ENCODE measurements around the gene TAF4. TPM values are rescaled to one million over a fixed set of nuclear protein-coding genes. Genes with fewer than 3 reads are reported as not detected.

TAF4 gene
- total RNA-seq, 6 experiments from 2014 or later = 9.0 to 13.0 (median 11.3) TPM

DNA sequence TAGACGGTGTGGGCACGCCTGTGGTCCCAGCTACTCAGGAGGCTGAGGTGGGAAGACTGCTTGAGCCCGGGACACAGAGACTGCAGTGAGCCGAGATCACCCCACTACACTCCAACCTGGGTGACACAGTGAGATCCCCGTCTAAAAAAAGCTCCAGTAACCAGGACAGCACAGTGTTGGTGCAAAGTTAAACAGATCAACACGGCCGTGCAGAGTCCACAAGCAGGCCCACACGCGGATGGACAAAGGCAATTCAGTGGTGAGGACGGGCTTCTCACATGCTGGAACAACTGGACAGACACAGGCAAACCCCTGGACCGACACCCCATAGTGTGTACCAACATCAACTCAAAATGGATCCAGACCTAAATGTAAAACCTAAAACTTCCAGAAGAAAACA, 41.7 kb downstream of the TAF4 start:
- Histone ChIP-seq H3K4me3 (no peak overlapping the region), H3K4me1 (peaks cover 0 to 77% (median 30%) of the 10 kb centered on the region in 4 donors), H3K36me3 (no peaks in the 10 kb centered on the region), H3K27ac (no peak overlapping the region), H3K27me3 (no peaks in the 10 kb centered on the region), H3K9me3 (no peaks in the 10 kb centered on the region)
- ATAC-seq = peak; percentile 9 to 45 (median 32)
- DNase-seq = peak in 2 of 3 donors; percentile 58 to 67
- intact Hi-C loops (cut with DNase I) = no loop called here
- 35% methylated on average over 7 of the region's 11 CpGs for WGBS (ENCODE audit: insufficient coverage, low coverage, low lambda C conversion rate, missing lambda C conversion rate)
- TF ChIP-seq POLR2A (IDR thresholded peaks at IDR 0.05) = no peak
- TF ChIP-seq, protein P1, sequence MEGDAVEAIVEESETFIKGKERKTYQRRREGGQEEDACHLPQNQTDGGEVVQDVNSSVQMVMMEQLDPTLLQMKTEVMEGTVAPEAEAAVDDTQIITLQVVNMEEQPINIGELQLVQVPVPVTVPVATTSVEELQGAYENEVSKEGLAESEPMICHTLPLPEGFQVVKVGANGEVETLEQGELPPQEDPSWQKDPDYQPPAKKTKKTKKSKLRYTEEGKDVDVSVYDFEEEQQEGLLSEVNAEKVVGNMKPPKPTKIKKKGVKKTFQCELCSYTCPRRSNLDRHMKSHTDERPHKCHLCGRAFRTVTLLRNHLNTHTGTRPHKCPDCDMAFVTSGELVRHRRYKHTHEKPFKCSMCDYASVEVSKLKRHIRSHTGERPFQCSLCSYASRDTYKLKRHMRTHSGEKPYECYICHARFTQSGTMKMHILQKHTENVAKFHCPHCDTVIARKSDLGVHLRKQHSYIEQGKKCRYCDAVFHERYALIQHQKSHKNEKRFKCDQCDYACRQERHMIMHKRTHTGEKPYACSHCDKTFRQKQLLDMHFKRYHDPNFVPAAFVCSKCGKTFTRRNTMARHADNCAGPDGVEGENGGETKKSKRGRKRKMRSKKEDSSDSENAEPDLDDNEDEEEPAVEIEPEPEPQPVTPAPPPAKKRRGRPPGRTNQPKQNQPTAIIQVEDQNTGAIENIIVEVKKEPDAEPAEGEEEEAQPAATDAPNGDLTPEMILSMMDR (IDR thresholded peaks at IDR 0.05) = no peak

DNA sequence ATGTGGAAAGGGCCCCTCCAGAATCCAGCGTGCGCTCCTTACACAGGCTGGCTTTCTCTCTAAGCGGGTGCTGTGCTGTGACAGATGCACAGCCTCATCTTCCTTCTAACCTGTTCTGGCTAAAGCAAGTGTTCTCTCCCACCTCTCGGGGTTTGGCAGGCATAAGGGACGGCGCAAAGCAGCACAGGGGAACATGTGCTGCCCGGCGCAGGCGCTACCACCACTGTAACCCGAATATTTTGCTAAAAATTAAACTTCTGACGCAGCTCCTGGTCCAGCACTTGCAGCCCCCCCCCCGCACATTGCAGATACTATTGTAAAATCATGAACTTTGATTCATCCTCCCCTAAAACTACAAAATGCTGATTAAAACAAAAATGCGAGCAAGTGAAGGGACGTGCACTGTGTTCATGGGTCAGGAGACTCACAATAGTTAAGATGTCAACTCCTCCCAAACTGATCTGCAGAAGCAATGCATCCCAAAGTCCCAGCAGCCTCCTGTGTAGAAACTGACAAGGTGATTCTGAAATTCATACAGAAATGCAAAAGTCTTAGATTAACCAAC, 43.0 kb downstream of the TAF4 start:
- WGBS (ENCODE audit: insufficient coverage, low coverage, low lambda C conversion rate, missing lambda C conversion rate) = 55% methylated on average over 11 of the region's 14 CpGs
- peak overlapping the region in 1 of 3 donors; percentile 8 for H3K27ac ChIP-seq
- H3K9me3 ChIP-seq = no peaks in the 10 kb centered on the region
- no peak for TF ChIP-seq POLR2A (IDR thresholded peaks at IDR 0.05)
- TF ChIP-seq, protein P1 (IDR thresholded peaks at IDR 0.05) = no peak
- intact Hi-C loops (cut with DNase I) = no loop called here
- no peaks in the 10 kb centered on the region for H3K36me3 ChIP-seq
- H3K4me3 ChIP-seq = no peak overlapping the region
- H3K4me1 ChIP-seq = peaks cover 0 to 79% (median 27%) of the 10 kb centered on the region in 4 donors
- ATAC-seq (peak in 1 of 4 donors; percentile 5), DNase-seq (peak in 1 of 3 donors; percentile 50)
- H3K27me3 ChIP-seq = no peaks in the 10 kb centered on the region

DNA sequence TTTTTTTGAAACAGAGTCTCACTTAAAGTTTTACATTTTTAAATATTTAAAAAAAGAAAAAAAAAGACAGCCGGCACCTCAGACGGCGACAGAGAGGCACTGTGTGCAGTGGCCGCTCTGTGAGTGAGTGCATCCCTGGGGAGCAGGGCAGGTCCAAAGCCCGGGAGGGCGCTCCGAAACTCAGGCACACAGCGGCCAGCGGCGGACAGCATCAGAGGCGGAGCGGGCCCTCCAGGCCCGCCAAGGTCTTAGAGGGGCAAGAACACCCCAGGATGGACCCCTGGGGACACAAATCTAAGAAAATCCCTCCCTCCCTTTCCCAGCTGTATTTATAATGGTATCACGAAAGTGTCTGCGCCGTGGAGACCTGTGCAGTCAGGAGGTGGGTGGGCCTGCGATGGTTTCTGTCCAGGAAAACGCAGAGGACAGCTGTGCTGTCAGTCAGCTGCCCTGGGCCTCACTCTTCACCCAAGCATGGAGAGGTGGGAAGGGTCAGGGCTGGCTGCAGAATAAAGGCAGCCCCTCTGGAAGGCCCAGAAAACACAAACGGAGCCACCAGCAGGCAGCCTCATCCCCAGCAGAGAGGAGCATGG, 43.8 kb downstream of the TAF4 start:
- TF ChIP-seq, protein P1 (IDR thresholded peaks at IDR 0.05) = no peak
- no peak for TF ChIP-seq POLR2A (IDR thresholded peaks at IDR 0.05)
- 81% methylated on average over 16 of the region's 19 CpGs for WGBS (ENCODE audit: insufficient coverage, low coverage, low lambda C conversion rate, missing lambda C conversion rate)
- Histone ChIP-seq H3K36me3 (no peaks in the 10 kb centered on the region), H3K9me3 (no peaks in the 10 kb centered on the region), H3K27me3 (no peaks in the 10 kb centered on the region), H3K27ac (no peak overlapping the region), H3K4me1 (peaks cover 0 to 79% (median 23%) of the 10 kb centered on the region in 4 donors), H3K4me3 (no peak overlapping the region)
- ATAC-seq = no peak
- intact Hi-C loops (cut with DNase I) = no loop called here
- peak in 1 of 3 donors; percentile 36 for DNase-seq

DNA sequence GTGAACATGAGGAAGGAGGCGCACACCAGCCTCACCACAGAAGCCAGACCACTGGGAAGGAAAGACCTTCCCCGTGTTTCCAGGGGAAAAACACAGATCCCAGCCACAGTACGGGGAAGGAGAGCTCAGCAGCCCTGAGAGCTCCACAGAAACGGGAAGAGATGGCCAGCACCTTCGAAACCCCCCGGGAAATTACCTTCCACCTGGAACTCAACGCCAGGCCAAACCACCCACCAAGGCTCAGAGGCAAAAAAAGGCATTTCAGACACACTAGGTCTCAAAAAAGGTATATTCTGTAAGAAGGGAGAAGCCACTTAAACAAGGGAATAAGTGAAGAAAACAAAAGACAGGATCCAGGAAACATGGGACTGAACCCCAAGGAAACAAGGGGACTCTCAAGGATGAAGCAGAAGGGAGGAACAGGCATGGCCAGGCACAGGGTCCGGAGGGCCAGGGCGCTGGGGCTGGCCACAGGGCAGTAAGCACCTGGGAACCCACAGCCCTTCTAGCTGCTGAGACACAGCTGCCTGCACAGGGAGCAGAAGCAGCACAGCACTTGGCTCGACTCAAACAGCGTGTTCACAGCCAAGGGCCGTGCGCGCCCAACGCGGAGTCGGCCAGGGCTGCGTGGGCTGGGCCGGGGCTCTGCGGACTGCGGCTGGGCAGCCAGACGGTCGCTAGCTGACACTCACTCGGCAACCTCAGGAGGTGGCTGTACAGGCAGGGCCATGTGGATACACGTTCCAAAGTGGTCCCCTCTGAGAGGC, 44.6 kb downstream of the TAF4 start:
- Histone ChIP-seq H3K9me3 (no peaks in the 10 kb centered on the region), H3K27me3 (no peaks in the 10 kb centered on the region), H3K36me3 (no peaks in the 10 kb centered on the region), H3K27ac (no peak overlapping the region), H3K4me3 (no peak overlapping the region), H3K4me1 (peaks cover 0 to 71% (median 20%) of the 10 kb centered on the region in 4 donors)
- intact Hi-C loops (cut with DNase I) = no loop called here
- peak; percentile 49 to 82 (median 67) for DNase-seq
- ATAC-seq = peak; percentile 61 to 77 (median 67)
- no peak for TF ChIP-seq POLR2A (IDR thresholded peaks at IDR 0.05)
- TF ChIP-seq, protein P1 (IDR thresholded peaks at IDR 0.05) = no peak
- WGBS (ENCODE audit: insufficient coverage, low coverage, low lambda C conversion rate, missing lambda C conversion rate) = 59% methylated on average over 8 of the region's 25 CpGs
